GM19463 (cell line): ENCODE results near the gene C2orf76.
"Not testable (repeated sequence)": the region's sequence is repeated elsewhere in the genome, so short reads cannot be mapped to it uniquely, and the experiment has no call there.

Experiments used
- ATAC-seq: cut with Tn5 transposase; IDR thresholded peaks from one replicate; pipeline ENCODE4 v1.9.1; 2021; ENCODE audit warnings: mild to moderate bottlenecking, moderate library complexity; ENCODE audit not compliant: unreplicated experiment

Gene C2orf76

DNA sequence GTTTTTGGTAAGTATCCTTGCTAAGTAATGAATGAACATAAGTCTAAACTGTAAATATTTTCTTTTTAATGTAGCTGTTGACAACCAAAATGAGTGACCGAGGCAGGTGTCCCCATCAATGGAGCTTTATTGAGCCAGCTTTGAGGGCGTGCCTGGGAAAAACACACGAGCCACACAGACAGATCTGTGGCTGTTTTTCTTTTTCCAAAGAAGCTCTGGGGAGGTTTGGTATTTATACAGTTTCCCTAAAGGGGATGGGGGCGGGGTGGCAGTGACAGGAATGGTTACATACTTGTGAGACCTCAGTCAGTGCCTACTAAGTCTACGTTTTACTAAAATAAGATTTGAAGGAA, 11.3 kb upstream of the C2orf76 start:
- no peak for ATAC-seq

DNA sequence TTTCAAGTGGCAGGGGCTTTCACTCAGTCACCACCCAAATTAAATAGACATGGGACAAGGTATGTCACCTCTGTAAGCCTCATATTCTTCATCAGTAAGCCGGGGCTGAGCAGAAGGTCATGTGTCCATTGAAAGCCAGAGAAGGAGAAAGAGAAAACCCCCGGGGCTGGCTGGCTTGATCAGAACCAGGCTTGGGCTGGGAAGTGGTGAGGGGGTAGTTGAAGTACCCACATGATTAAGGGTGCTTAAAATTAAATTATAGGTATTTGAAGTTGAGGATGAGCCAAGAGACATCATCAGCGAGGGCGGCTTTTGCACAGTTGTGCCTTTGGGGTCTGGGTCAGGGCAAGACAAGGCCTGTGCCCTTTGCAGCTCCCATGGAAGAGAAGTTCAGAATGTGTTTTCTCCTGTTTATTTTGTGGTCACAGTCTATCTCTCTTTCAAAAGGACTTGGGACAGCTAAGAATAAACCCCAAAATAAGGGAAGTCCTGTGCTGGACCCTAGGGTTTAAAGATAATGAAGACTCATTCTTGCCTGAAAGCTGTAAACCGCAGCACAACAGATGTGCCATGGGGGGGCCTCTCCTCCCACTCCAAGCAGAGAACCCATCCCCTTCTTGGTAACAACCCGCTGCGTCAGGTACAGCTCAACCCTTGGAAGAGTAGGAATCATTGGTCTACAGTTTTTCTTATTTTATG, 10.8 kb upstream of the C2orf76 start:
- ATAC-seq, result no peak

DNA sequence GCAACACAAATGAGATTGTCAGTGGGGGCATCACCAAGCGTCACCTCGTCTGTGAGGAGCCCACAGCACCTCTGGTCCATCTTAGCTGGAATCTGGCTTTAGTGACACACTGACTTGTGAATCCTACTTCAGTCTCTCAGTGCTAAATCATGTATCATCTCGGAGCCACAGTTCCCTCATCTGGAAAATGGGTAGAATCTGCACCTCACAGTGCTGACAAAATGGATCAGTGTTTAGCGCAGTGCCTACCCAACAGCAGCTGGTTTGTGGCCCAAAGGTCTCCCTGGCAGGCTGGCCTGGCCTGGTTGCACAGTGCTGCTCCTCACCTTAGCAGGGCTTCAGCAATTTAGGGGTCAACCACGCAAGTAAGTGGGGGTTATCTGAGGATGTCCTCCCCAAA, 10.2 kb upstream of the C2orf76 start:
- ATAC-seq, result no peak

DNA sequence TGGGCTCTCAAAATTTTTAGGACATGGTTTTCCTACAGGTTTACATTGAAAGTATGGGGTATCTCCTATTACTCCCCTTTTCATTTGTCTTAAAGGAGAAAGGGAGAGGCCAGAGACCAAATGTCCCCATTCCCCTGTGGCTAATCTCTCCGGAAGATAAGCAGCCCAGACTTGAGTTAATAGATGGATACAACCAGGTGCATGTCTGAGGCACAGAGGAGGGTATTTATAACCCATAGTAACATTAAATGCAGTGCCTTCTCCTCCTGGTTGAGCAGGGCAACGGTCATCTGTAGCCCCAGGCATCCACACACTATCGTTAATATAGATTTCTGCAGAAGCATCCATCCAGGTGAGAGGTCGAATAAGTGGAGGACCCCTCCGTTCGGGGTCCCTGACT, 9.8 kb upstream of the C2orf76 start:
- ATAC-seq, result not testable (repeated sequence)

DNA sequence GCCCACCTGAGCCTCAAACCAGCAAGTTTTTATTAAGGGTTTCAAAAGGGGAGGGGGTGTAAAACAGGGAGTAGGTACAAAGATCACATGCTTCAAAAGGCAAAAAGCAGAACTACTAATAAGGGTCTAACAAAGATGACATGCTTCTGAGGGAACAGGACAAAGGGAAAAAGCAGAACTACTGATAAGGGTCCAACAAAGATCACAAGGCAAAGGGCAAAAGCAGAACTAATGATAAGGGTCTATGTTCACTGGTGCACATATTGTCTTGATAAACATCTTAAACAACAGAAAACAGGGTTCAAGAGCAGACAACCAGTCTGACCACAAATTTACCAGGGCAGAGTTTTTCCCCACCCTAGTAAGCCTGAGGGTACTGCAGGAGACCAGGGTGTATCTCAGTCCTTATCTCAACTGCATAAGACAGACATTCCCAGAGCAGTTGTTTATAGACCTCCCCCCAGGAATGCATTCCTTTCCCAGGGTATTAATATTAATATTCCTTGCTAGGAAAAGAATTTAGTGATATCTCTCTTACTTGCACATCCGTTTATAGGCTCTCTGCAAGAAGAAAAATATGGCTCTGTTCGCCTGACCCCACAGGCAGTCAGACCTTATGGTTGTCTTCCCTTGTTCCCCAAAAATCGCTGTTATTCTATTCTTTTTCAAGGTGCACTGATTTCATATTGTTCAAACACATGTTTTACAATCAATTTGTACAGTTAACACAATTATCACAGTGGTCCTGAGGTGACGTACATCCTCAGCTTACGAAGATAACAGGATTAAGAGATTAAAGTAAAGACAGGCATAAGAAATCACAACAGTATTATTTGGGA, 7.5 kb upstream of the C2orf76 start:
- ATAC-seq, result not testable (repeated sequence)

DNA sequence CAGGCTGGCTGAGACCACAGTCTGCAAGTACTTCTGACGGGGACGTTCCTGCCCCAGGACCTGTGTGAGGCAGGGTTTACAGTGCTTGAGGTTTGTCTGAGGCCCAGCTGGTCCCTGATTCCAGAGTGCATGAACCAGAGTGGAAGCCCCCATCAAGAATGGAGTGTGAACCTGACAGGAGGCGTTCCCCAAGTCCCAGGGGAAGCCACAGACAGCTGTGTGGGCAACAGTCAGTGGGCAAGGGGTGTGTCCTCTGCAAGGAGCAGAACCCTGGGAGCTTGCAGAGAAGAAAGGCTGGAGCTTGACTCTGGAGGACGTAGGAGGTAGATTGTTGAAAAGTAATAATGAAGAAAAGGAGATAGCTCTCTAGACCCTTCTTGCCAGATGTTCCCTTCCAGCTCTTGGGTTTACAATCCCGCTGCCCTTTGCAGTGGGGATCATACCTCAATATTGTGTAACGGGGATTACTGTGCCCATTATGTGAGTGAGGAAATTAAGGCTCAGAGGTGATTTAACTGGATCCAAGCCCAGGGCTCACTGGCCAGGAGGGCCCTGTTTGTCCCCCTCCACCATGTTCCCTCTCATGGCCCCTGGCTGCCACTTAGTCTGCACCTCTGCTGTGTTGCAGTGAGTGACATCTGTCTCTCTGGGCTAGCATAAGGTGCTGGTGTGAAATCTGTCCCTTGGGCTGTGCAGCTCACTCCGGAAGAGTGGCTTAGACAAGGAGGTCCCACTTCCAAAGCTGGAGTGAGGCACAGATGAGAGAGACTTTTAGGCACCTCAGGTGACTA, 6.3 kb upstream of the C2orf76 start:
- no peak for ATAC-seq

DNA sequence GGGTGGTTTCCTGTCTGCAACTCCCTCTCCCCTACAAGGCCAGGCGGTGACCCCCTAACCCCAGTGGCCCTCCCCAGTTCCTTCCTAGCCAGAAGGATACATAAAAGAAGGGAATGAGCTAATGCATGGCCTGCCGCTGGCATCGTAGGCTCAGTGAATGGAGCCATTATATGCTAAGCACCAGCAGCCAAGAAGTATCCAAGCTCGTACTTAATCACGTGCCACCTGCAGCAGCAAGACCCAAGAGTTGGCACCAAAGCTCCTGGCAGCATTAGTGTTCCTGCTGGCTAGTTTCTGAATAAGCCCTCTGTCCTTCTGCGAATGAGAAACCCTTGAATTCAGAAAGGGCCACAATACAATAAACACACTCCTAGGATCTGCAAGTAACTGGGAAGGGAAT, 4.5 kb upstream of the C2orf76 start:
- ATAC-seq, result no peak

DNA sequence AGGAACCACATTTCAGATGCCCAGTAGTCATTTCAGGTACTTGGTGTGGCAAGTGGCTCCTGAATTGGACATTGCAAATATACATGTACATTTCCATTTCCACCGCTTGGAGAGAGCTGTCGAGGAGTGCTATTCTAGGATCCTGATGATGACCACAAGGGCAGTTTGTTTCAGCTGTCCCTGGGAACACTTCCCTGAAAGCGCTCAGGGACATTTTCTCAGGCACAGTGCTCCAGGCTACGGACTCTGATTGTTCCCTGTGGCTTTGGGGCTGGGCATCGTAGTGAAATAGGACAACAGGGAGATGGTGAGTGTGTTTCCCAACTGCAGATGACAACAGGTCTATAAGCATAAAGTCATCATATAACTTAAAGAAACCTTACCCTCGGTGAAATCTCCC, 3.2 kb upstream of the C2orf76 start:
- no peak for ATAC-seq

DNA sequence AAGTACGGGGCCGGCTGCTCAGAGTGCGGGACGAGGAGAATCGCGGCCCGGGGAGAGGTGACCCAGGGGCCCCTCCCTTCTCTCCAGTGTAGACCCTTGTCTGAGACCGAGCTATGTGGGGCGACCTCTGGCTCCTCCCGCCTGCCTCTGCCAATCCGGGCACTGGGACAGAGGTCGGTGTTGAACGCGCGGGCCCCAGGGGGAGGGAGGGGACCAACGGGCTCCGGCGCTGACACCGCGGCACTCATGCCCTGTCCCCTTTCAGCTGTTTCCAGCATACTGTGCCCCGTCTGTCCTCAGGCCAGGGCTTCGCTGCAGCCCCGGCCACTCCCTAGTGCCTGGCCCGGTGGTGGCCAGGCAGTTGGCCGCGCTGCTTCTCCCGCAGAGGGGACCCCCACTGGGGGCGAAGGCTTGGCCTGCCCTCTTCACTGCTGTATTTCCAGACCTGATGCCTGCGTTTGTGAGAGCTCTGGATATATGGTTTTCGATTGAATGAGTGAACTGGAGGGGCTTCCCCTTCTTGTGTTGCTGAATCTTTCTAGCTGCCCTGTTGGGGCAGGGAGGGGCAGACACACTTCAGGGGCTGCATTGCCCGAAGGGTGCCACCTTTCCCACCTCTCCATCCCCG, 952 bp upstream of the C2orf76 start:
- ATAC-seq, result peak; percentile 36

DNA sequence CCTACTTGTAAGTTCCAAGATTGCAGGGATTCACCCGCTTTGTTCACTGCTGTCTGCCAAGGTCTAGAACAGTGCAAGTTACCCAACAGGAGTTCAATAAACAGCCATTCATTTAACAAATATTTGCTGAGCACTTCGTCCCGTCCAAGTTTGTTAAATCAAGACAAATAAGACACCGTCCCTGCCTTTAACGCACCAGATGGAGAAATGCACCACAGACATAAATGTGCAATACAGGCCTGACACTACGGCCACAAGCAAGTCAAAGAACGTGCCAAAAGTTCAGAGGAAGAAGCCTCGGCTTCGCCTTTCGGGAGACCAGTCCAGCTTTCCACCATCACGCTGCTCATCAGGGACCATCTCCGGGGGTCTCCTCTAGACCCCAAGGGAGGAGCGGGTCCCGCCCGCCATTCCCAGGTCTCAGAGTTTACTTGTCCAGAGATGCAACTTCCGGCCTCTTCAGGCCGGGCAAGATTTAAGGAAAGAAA, 429 bp downstream of the C2orf76 start:
- ATAC-seq, result peak; percentile 0

DNA sequence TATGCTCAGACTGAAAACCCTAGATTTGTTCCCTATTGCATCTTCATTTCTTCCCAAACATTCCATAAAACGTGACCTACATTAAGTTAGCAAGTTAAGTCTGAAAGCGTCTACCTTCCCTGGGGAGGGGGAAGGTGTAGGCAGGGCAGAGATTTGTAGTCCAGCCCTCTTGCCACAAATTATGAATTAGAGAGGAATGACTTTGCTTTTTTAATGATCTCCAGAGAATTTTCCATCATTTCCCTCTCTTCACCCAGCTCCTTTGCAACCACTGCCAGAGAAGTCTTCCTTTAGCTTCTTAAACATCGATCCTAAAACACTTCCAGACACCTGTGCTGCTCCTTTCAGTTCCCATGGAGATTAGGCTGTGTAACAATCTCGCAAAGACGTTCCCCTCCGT, 1.2 kb downstream of the C2orf76 start:
- no peak for ATAC-seq

DNA sequence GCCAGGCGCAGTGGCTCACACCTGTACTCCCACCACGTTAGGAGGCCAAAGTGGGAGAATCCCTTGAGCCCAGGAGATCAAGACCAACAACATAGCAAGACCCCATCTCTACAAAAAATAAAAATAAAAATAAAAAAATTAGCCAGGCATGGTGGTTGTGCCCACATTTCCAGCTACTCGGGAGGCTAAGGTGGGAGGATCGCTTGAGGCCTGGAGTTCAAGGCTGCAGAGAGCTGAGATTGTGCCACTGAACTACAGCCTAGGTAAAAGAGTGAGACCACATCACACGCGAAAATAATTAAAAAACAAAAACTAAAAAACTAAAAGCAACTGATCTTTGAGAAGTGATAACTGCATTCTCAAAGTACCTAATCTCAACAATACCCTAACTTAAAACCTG, 1.8 kb downstream of the C2orf76 start:
- ATAC-seq, result no peak

DNA sequence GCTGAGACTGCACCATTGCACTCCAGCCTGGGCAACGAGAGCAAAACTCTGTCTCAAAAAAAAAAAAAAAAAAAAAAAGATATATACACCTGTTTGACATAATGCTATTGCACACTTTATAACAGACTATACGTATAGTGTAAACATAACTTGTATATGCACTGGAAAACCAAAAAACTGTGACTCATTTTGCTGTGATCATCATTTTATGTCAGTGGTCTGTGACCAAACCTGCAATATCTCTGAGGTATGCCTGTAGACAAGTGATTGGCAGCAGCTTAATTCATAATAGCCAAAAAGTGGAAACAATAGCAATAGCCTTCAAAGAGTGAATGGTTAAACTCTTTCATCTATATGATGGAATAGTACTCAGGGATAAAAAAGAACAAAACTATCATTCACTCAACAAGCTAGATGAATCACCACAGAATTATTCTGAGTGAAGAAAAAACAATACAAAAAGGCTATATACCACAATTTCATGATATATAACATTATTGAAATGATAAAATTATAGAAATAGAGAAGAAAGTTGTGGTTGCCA, 6.1 kb downstream of the C2orf76 start:
- no peak for ATAC-seq

DNA sequence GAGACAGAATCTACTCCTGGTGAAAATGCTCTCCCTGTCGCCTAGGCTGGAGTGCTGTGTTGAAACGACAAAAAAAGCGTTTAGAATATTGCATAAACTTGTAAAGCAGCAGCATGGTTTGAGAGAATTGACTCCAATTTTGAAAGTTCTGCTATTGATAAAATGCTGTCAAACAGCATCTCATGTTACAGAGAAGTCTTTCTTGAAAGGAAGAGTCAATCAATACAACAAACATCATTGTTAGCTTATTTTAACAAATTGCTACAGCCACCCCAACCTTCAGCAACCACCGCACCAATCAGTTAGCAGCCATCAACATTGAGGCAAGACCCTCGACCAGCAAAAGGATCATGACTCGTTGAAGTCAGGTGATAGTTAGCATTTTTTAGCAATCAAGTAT, 6.9 kb downstream of the C2orf76 start:
- ATAC-seq, result no peak

DNA sequence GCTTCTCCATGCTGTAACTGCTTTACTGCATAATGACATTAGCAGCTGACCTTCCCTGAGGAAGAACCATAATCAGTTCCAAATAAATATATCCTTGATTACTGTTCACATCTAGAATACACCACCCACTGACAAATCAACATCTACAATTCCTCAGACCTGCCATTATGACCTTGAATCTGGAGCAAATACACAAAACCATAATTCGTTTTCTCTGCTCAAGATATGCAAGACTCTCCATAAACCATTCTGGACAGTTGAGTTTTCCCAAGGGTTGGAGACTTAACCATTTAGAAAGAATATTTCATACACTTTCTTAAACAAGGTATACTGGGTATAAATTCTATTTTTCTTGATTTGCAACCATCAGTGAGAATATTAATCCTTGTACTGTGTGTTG, 11.8 kb downstream of the C2orf76 start:
- ATAC-seq, result no peak

DNA sequence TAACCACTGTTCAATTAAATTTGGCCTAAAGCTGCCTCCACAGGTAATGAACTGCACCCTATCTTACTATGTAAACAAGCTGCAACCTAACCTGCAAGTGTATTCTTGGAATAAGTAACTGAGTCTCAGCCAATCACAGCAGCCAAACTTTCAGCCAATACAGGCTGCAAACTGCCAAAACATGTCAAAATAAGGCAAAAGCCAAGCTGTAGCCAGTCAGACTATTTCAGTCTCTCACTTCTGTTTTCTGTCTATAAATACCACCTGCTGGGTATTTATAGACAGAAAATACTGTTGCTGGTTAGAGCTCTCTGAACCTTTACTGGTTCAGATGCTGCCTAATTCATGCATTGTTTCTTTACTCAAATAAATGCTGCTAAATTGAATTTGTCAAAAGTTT, 14.3 kb downstream of the C2orf76 start:
- ATAC-seq, result peak; percentile 96

DNA sequence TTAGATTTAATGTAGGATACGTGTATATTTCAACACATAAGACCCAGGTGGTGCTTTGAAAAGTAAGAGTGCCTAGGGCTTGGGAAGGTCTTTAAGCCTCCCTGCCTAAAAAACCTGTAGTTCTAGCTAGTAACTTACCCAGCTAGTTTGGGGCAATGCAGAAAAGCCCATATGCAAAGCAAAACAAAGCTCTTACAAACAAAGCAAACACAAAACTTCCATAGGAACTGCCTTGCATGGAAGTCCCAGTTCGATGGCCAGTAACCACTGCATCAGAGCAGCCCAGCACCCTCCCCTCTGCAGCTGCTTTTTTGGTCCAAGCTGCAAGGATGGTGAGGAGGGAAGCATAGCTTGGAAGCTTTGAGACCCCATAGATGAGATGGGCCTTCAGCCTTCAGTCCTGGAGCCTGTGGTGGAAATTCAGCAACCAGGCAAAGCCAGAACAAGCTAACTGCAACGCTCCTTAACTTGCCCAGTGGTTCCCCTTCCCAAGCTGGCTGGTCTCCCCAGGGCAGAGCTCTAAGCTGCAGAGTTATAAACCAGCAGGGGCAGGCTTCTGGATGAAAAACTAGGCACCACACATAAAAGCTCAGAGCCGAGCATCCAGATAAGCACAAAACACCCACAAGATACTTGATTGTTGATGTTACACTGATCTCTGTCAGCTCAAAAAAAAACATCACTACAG, 16.2 kb downstream of the C2orf76 start:
- no peak for ATAC-seq

DNA sequence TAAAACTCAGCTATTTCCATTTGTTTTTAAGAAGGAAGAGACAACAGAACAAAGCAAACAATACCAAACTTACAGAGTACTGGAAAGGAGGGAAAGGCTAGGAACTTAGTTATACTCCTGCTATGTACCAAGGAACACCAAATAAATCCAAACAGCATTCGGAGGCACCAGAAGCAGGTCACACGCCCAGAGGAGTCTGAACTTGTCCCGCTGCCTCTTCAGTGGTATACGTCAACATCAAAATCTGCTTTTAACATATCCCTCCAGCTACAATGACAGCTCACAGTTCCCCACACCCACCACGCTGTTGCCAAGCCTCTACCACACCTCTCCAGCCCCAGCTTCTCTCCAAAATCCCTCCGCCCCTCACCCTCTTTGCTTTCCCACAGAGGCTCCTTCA, 17.3 kb downstream of the C2orf76 start:
- no peak for ATAC-seq

DNA sequence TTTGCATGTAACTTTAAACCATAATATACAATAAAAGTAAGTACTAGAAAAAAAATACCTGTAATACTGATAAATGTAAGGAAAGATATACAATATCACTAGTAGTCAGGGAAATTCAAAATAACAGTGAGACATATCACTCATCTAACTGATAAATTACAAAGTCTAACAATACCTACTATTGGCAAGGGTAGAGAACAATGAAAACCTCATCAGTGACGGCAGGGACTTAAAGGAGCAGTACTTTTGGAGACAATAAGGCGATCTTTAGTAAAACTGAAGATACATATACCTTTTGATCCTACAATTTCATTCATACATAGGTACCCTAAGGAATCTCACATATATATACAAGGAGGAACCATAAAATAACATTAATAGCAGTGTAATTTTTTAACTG, 24.9 kb downstream of the C2orf76 start:
- no peak for ATAC-seq

DNA sequence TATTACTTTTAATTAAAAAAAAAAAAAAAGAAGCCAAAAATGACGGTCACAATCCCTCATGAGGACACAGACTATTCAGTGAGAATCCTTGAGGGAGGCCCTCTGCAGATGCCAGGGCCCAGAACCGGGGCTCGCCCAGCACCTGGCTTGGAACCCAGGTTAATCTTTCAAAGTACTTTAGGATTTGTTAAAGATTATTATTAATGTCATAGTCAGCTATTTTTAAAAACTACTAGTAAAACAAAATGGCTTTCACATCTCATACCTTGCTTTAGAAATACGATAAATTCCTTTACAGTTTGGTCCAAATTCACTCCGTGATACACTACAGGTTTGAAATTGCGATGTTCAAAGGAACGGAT, 27.1 kb downstream of the C2orf76 start:
- ATAC-seq, result peak; percentile 14
